Hematopoietic multipotent progenitor cell treated with erythropoietin and hydrocortisone succinate and interleukin-3 and kit ligand, for 6 days (in vitro differentiated cells): ENCODE measurements around the gene PARD3B.

Experiments
- DNase-seq: peaks from one replicate; pipeline ENCODE4 v3.0.0-alpha.2; 2015

Gene PARD3B

GRCh38 chr2:205654878-205655605 lies 1109.8 kb downstream of the PARD3B start:
- DNase-seq: no peak

GRCh38 chr2:205655779-205656456 lies 1110.6 kb downstream of the PARD3B start:
- no peak for DNase-seq

GRCh38 chr2:205656461-205656860 lies 1111.2 kb downstream of the PARD3B start:
- DNase-seq: no peak

GRCh38 chr2:205656941-205657340 lies 1111.7 kb downstream of the PARD3B start:
- DNase-seq: no peak

GRCh38 chr2:205657579-205657978 lies 1112.3 kb downstream of the PARD3B start:
- no peak for DNase-seq

GRCh38 chr2:205658068-205658467 lies 1112.8 kb downstream of the PARD3B start:
- no peak for DNase-seq

- DNase-seq: no peak
These were observed 1113.3 kb downstream of the PARD3B start for GRCh38 chr2:205658572-205658971.

- DNase-seq: no peak
These were observed 1114.6 kb downstream of the PARD3B start for GRCh38 chr2:205659922-205660321.

- no peak for DNase-seq
These were observed 1115.3 kb downstream of the PARD3B start for GRCh38 chr2:205660521-205661124.

- DNase-seq: no peak
These were observed 1116.0 kb downstream of the PARD3B start for GRCh38 chr2:205661281-205661680.

- DNase-seq: no peak
These were observed 1117.1 kb downstream of the PARD3B start for GRCh38 chr2:205662206-205662965.

GRCh38 chr2:205665791-205666190 lies 1120.5 kb downstream of the PARD3B start:
- no peak for DNase-seq
